ENCODE data around the gene MIPOL1.
"Not testable (repeated sequence)": the region's sequence is repeated elsewhere in the genome, so short reads cannot be mapped to it uniquely, and the experiment has no call there.

The MIPOL1 gene

GRCh38 chr14:37230551-37231194, 32.9 kb downstream of the MIPOL1 start:
- Histone ChIP-seq H2BK5ac (ENCODE audit: low read length) (no peak overlapping the region), H3K36me3 (replicated peaks in 1 of 2; ENCODE audit: control insufficient read depth in 2 of 2, insufficient read depth in 2 of 2, low read length in 2 of 2) (no peaks in the 10 kb centered on the region), H4K8ac (ENCODE audit: low read depth, low read length) (no peak overlapping the region), H2AK5ac (ENCODE audit: low read depth, low read length) (no peak overlapping the region), H3K18ac (ENCODE audit: low read length) (no peak overlapping the region), H4K91ac (ENCODE audit: low read depth, low read length, poor library complexity) (no peak overlapping the region), H3K4me1 (ENCODE audit: control insufficient read depth in 2 of 2, insufficient read depth in 1 of 2, low read depth in 1 of 2, low read length in 2 of 2) (no peaks in the 10 kb centered on the region), H3K4ac (ENCODE audit: low read length) (no peak overlapping the region), H3K14ac (ENCODE audit: low read length) (no peak overlapping the region), H3K4me2 (ENCODE audit: insufficient read depth, low read length, poor library complexity, severe bottlenecking) (no peak overlapping the region), H2BK120ac (ENCODE audit: low read depth, low read length) (no peak overlapping the region), H2BK12ac (ENCODE audit: low read length) (no peak overlapping the region), H3K27me3 (ENCODE audit: control insufficient read depth in 3 of 3, insufficient read depth in 3 of 3, low read depth in 1 of 3, low read length in 3 of 3) (no peaks in the 10 kb centered on the region), H3K9me3 (replicated peaks in 1 of 2; ENCODE audit: control insufficient read depth in 2 of 2, insufficient read depth in 1 of 2, low read depth in 1 of 2, low read length in 2 of 2) (no peaks in the 10 kb centered on the region), H3K9ac (ENCODE audit: low read depth, low read length, poor library complexity) (no peak overlapping the region), H2AFZ (ENCODE audit: low read length) (no peak overlapping the region), H3K27ac (replicated peaks; ENCODE audit: low read length) (no peak overlapping the region), H2BK15ac (ENCODE audit: low read length) (no peak overlapping the region), H3K23ac (ENCODE audit: low read depth, low read length, poor library complexity) (no peak overlapping the region), H3K79me1 (ENCODE audit: low read depth, low read length) (no peaks in the 10 kb centered on the region), H3K4me3 (ENCODE audit: low read length in 2 of 2) (no peak overlapping the region)
- WGBS, 2 donors (ENCODE audit: extremely low coverage in 2 of 2, insufficient read length in 2 of 2, insufficient replicate concordance in 1 of 2) = no CpG with 5 or more reads among the region's 5 CpGs
- peak; percentile 39 for DNase-seq (ENCODE audit: low spot score)

- no CpG with 5 or more reads among the region's 1 CpG for WGBS, 2 donors (ENCODE audit: extremely low coverage in 2 of 2, insufficient read length in 2 of 2, insufficient replicate concordance in 1 of 2)
- Histone ChIP-seq H3K9me3 (replicated peaks in 1 of 2; ENCODE audit: control insufficient read depth in 2 of 2, insufficient read depth in 1 of 2, low read depth in 1 of 2, low read length in 2 of 2) (no peaks in the 10 kb centered on the region), H2BK12ac (ENCODE audit: low read length) (no peak overlapping the region), H2BK5ac (ENCODE audit: low read length) (no peak overlapping the region), H3K4me2 (ENCODE audit: insufficient read depth, low read length, poor library complexity, severe bottlenecking) (no peak overlapping the region), H3K36me3 (replicated peaks in 1 of 2; ENCODE audit: control insufficient read depth in 2 of 2, insufficient read depth in 2 of 2, low read length in 2 of 2) (no peaks in the 10 kb centered on the region), H3K23ac (ENCODE audit: low read depth, low read length, poor library complexity) (no peak overlapping the region), H3K4me3 (ENCODE audit: low read length in 2 of 2) (no peak overlapping the region), H2AK5ac (ENCODE audit: low read depth, low read length) (no peak overlapping the region), H3K27me3 (ENCODE audit: control insufficient read depth in 3 of 3, insufficient read depth in 3 of 3, low read depth in 1 of 3, low read length in 3 of 3) (no peaks in the 10 kb centered on the region), H2AFZ (ENCODE audit: low read length) (no peak overlapping the region), H4K91ac (ENCODE audit: low read depth, low read length, poor library complexity) (no peak overlapping the region), H2BK15ac (ENCODE audit: low read length) (no peak overlapping the region), H4K8ac (ENCODE audit: low read depth, low read length) (no peak overlapping the region), H3K4ac (ENCODE audit: low read length) (no peak overlapping the region), H3K79me1 (ENCODE audit: low read depth, low read length) (no peaks in the 10 kb centered on the region), H3K9ac (ENCODE audit: low read depth, low read length, poor library complexity) (no peak overlapping the region), H3K18ac (ENCODE audit: low read length) (no peak overlapping the region), H3K27ac (replicated peaks; ENCODE audit: low read length) (no peak overlapping the region), H2BK120ac (ENCODE audit: low read depth, low read length) (no peak overlapping the region), H3K14ac (ENCODE audit: low read length) (no peak overlapping the region), H3K4me1 (ENCODE audit: control insufficient read depth in 2 of 2, insufficient read depth in 1 of 2, low read depth in 1 of 2, low read length in 2 of 2) (no peaks in the 10 kb centered on the region)
- peak; percentile 26 for DNase-seq (ENCODE audit: low spot score)
These were observed 35.3 kb downstream of the MIPOL1 start for GRCh38 chr14:37232907-37233481.

GRCh38 chr14:37234222-37234621, 36.5 kb downstream of the MIPOL1 start:
- Histone ChIP-seq H4K8ac (ENCODE audit: low read depth, low read length) (no peak overlapping the region), H2BK5ac (ENCODE audit: low read length) (no peak overlapping the region), H3K27me3 (ENCODE audit: control insufficient read depth in 3 of 3, insufficient read depth in 3 of 3, low read depth in 1 of 3, low read length in 3 of 3) (no peaks in the 10 kb centered on the region), H2BK120ac (ENCODE audit: low read depth, low read length) (no peak overlapping the region), H2BK12ac (ENCODE audit: low read length) (no peak overlapping the region), H3K4me2 (ENCODE audit: insufficient read depth, low read length, poor library complexity, severe bottlenecking) (no peak overlapping the region), H3K4me3 (ENCODE audit: low read length in 2 of 2) (no peak overlapping the region), H3K9me3 (replicated peaks in 1 of 2; ENCODE audit: control insufficient read depth in 2 of 2, insufficient read depth in 1 of 2, low read depth in 1 of 2, low read length in 2 of 2) (no peaks in the 10 kb centered on the region), H3K79me1 (ENCODE audit: low read depth, low read length) (no peaks in the 10 kb centered on the region), H3K18ac (ENCODE audit: low read length) (no peak overlapping the region), H3K23ac (ENCODE audit: low read depth, low read length, poor library complexity) (no peak overlapping the region), H3K27ac (replicated peaks; ENCODE audit: low read length) (no peak overlapping the region), H3K9ac (ENCODE audit: low read depth, low read length, poor library complexity) (no peak overlapping the region), H3K14ac (ENCODE audit: low read length) (no peak overlapping the region), H2AK5ac (ENCODE audit: low read depth, low read length) (no peak overlapping the region), H3K36me3 (replicated peaks in 1 of 2; ENCODE audit: control insufficient read depth in 2 of 2, insufficient read depth in 2 of 2, low read length in 2 of 2) (no peaks in the 10 kb centered on the region), H4K91ac (ENCODE audit: low read depth, low read length, poor library complexity) (no peak overlapping the region), H2AFZ (ENCODE audit: low read length) (no peak overlapping the region), H2BK15ac (ENCODE audit: low read length) (no peak overlapping the region), H3K4me1 (ENCODE audit: control insufficient read depth in 2 of 2, insufficient read depth in 1 of 2, low read depth in 1 of 2, low read length in 2 of 2) (no peaks in the 10 kb centered on the region), H3K4ac (ENCODE audit: low read length) (no peak overlapping the region)
- DNase-seq (ENCODE audit: low spot score) = no peak
- WGBS, 2 donors (ENCODE audit: extremely low coverage in 2 of 2, insufficient read length in 2 of 2, insufficient replicate concordance in 1 of 2) = no CpG with 5 or more reads among the region's 3 CpGs

- not testable (repeated sequence) for H4K91ac ChIP-seq (ENCODE audit: low read depth, low read length, poor library complexity); H3K36me3 ChIP-seq (replicated peaks in 1 of 2; ENCODE audit: control insufficient read depth in 2 of 2, insufficient read depth in 2 of 2, low read length in 2 of 2); H3K79me1 ChIP-seq (ENCODE audit: low read depth, low read length); H3K23ac ChIP-seq (ENCODE audit: low read depth, low read length, poor library complexity); DNase-seq (ENCODE audit: low spot score); H3K9me3 ChIP-seq (replicated peaks in 1 of 2; ENCODE audit: control insufficient read depth in 2 of 2, insufficient read depth in 1 of 2, low read depth in 1 of 2, low read length in 2 of 2); H3K27ac ChIP-seq (replicated peaks; ENCODE audit: low read length); H3K4me1 ChIP-seq (ENCODE audit: control insufficient read depth in 2 of 2, insufficient read depth in 1 of 2, low read depth in 1 of 2, low read length in 2 of 2); H3K4me3 ChIP-seq (ENCODE audit: low read length in 2 of 2); H3K4me2 ChIP-seq (ENCODE audit: insufficient read depth, low read length, poor library complexity, severe bottlenecking); H2BK5ac ChIP-seq (ENCODE audit: low read length); H2BK15ac ChIP-seq (ENCODE audit: low read length); H3K4ac ChIP-seq (ENCODE audit: low read length); H2AFZ ChIP-seq (ENCODE audit: low read length); H3K14ac ChIP-seq (ENCODE audit: low read length); H3K18ac ChIP-seq (ENCODE audit: low read length); H2BK120ac ChIP-seq (ENCODE audit: low read depth, low read length); H2BK12ac ChIP-seq (ENCODE audit: low read length); H3K27me3 ChIP-seq (ENCODE audit: control insufficient read depth in 3 of 3, insufficient read depth in 3 of 3, low read depth in 1 of 3, low read length in 3 of 3); H2AK5ac ChIP-seq (ENCODE audit: low read depth, low read length); H4K8ac ChIP-seq (ENCODE audit: low read depth, low read length); H3K9ac ChIP-seq (ENCODE audit: low read depth, low read length, poor library complexity)
- no CpG with 5 or more reads among the region's 4 CpGs for WGBS, 2 donors (ENCODE audit: extremely low coverage in 2 of 2, insufficient read length in 2 of 2, insufficient replicate concordance in 1 of 2)
These were observed 38.3 kb downstream of the MIPOL1 start for GRCh38 chr14:37236044-37236443.
